CD4-positive, alpha-beta T cell treated with Interleukin-6 for 4 hours (primary cell): Measurements from ENCODE around the gene RPL32.
"Not testable (repeated sequence)": the region's sequence is repeated elsewhere in the genome, so short reads cannot be mapped to it uniquely, and the experiment has no call there.

Experiments
- DNase-seq: peaks from one replicate; pipeline ENCODE4 v3.0.0-alpha.2; 2020; ENCODE audit warnings: mixed read lengths

RPL32 gene

GRCh38 chr3:12868039-12869034 lies 27.0 kb upstream of the RPL32 start:
- peak; percentile 69 for DNase-seq

- no peak for DNase-seq
Measured at GRCh38 chr3:12866836-12867235, 25.5 kb upstream of the RPL32 start.

- no peak for DNase-seq
Measured at GRCh38 chr3:12865271-12865670, 23.9 kb upstream of the RPL32 start.

- DNase-seq = no peak
Measured at GRCh38 chr3:12862387-12862786, 21.0 kb upstream of the RPL32 start.

- no peak for DNase-seq
Measured at GRCh38 chr3:12861611-12862010, 20.2 kb upstream of the RPL32 start.

- no peak for DNase-seq
Measured at GRCh38 chr3:12859840-12860239, 18.5 kb upstream of the RPL32 start.

- no peak for DNase-seq
Measured at GRCh38 chr3:12856626-12857025, 15.3 kb upstream of the RPL32 start.

- DNase-seq = no peak
Measured at GRCh38 chr3:12854565-12854964, 13.2 kb upstream of the RPL32 start.

- not testable (repeated sequence) for DNase-seq
Measured at GRCh38 chr3:12853847-12854246, 12.5 kb upstream of the RPL32 start.

GRCh38 chr3:12852201-12852600 lies 10.8 kb upstream of the RPL32 start:
- DNase-seq = no peak

GRCh38 chr3:12845811-12846210 lies 4.4 kb upstream of the RPL32 start:
- DNase-seq = no peak

- DNase-seq = no peak
Measured at GRCh38 chr3:12842469-12842868, 1.1 kb upstream of the RPL32 start.

- DNase-seq = no peak
Measured at GRCh38 chr3:12841970-12842328, 584 bp upstream of the RPL32 start.

- no peak for DNase-seq
Measured at GRCh38 chr3:12840591-12841148, 695 bp downstream of the RPL32 start.

- not testable (repeated sequence) for DNase-seq
Measured at GRCh38 chr3:12840148-12840547, 1.2 kb downstream of the RPL32 start.

- DNase-seq = no peak
Measured at GRCh38 chr3:12839156-12839946, 2.0 kb downstream of the RPL32 start.

- DNase-seq = no peak
Measured at GRCh38 chr3:12838179-12838965, 3.0 kb downstream of the RPL32 start.

- no peak for DNase-seq
Measured at GRCh38 chr3:12837295-12837986, 3.9 kb downstream of the RPL32 start.

GRCh38 chr3:12835052-12835665 lies 6.2 kb downstream of the RPL32 start:
- DNase-seq = no peak

- DNase-seq = no peak
Measured at GRCh38 chr3:12833222-12834161, 7.9 kb downstream of the RPL32 start.
